LoVo (cell line): Measurements from ENCODE around the gene HVCN1.
A peak's percentile ranks its signal among the peaks of the same experiment; 100 is the strongest.

ENCODE experiments used
- DNase-seq: peaks from one replicate; pipeline ENCODE4 v3.0.0-alpha.2; 2016; ENCODE audit warnings: low spot score

HVCN1 gene

DNA sequence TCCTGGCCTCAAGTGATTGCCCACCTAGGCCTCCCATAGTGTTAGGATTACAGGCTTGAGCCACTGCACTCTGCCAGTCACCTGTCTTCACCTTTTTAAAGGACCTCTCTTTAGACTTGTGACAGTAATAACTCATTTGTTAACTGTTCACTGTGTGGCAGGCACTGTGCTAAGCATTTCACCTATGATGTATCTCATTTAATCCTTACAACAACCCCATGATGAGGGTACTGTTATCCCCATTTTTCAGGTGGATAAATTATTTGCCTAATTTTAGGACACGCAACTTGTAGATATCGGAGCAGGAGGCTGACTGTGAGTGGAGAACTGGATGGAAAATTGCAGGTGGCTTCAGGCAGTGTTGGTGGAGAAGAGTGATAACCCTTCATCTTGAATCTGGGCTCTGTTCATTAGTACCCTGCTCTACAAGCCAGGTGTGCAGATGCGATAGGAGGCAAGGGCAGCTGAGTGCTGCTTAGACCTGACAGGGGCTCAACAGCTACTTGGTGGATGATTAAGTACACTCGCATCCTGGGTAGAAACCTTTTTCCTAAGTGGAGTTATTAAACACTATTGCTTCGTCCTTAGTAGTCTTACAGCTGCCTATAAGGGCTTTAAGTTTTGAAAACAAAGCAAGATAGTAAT is 72.3 kb downstream of the HVCN1 start:
- no peak for DNase-seq

DNA sequence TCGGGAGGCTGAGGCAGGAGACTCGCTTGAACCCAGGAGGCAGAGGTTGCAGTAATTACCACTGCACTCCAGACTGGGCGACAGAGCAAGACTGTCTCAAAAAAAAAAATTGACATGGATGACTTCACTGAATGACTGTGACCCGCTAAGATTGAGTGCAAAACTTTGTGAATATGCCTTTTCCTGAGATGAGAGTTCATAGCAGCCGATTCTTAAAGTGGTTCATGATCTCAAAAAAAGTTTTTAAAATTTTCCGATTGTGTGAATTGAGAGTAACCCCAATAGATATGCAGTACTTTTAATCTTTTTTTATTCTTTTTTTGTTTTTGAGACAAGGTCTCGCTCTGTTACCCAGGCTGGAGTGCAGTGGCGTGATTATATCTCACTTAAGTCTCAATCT is 73.7 kb downstream of the HVCN1 start:
- DNase-seq, result no peak

DNA sequence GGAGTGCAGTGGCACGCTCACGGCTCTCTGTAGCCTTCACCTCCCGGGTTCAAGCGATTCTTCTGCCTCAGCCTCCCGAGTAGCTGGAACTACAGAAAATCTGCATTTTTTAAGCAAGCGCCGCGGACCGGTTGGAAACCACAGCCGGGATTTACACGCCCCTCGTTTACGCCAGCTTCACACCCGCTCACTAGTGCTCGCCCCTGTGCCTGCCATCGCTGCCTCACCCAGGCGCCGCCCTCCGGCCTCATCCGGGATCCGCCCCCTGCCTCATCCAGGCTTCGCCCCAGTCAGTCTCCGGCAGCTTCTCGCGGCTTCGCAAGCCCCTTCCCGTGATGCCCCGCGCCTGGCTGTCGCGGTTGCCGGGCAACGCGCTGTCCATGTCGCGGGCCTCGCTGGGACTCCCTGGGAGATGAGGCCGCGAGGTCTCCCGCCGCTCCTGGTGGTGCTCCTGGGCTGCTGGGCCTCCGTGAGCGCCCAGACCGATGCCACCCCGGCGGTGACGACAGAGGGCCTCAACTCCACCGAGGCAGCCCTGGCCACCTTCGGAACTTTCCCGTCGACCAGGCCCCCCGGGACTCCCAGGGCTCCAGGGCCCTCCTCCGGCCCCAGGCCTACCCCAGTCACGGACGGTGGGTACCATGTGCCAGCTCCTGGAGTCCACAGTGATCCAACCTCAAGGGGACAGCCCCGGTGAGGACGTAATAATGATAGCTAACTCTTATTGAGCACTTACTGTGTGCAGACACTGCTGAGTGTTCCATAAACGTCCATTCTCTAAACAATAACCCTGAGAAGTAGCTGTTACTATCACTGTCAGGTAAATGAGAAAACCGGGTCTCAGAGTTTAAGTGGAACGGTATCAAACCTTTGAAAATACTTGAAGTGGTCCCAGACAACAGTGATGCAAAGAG is 74.9 kb downstream of the HVCN1 start, which contains the start of gene TCTN1:
TCTN1 (plus strand) TSS at position 359 of the 914 bp plus-strand sequence; CDS start at position 413, 54 bp downstream.
- peak; percentile 100 for DNase-seq

DNA sequence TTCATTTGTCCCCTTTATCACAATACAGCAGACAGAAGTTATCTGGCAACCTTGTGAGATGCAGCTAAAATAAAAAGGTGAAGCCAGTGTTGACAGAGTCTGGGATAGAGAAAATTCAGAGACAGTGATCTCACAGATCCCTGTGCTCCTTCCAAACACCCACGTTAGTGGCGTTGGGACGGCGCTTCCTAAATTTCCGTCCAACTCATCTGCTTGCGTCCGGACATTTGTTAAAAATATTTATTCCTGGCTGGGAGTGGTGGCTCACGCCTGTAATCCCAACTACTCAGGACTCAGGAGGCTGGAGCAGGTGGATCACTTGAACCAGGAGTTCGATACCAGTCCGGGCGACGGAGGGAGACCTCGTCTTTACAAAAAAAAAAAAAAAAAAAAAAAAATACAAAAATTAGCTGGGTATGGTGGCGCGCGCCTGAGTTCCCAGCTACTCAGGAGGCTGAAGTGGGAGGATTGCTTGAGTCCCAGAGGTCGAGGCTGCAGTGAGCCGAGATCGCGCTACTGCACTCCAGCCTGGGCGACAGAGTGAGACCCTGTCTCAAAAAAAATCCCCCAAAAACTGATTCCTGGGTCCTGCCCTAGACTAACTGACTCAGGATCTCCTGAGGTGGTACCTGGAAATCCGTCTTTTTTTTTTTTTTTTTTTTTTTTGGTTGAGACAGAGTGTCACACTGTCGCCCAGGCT is 75.7 kb downstream of the HVCN1 start:
- no peak for DNase-seq

DNA sequence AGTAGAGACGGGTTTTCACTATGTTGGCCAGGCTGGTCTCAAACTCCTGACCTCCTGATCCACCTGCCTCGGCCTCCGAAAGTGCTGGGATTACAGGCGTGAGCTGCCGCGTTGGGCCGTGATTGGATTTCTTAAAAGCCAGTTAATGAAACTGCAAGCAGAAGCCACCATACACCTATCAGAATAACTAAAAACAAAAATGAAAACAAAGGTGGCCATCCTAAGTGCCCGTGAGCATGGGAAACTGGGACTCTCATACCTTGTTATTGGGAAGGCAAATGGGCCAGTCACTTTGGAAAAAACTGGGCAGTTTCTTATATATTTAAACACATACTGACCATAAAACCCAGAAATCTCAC is 82.7 kb downstream of the HVCN1 start:
- no peak for DNase-seq

DNA sequence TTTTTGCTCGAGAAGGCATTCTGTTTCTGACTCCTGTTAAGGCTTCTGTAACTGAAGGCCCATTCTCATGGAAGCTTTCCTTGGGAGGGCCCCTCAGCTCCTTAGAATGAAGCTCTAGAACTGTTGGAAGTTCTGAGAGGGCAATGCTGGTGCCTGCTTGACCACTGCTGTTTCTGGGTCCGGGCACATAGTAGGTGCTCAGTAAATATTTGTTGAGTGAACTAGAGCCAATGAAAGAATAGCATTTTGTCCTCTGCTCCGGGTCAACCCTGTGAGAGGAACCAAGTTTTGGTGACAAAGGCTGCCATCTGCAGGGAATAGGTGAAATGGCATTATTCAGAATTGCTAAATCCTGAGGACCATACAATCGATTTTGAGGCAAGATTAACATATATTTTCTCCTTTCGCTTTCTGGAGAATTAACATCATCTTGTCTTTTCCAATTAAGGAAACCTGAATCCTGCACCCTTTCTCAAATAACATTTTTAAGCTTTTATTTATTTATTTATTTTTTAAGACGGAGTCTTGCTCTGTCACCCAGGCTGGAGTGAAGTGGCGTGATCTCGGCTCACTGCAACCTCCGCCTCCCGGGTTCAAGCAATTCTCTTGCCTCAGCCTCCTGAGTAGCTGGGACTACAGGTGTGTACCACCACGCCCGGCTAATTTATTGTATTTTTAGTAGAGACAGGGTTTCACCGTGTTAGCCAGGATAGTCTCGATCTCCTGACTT is 86.7 kb downstream of the HVCN1 start:
- DNase-seq, result peak; percentile 76

DNA sequence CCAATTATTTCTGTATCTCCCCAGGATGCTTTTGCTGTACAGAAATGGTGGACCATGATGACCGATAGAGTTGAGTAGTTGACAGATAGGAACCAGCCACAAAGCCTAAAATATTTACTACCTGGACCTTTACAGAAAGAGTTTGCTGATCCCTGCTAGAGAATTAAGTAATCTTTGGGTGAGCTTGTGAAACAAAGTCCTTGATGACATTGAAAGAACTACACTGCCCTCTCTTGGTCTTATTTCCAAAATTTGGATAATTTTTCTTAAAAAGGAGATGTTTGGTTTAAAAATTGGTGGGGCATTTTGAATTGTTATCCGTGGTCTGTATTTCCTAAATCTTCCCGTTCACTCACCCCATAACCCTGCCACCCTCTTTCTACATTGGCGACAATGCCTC is 88.7 kb downstream of the HVCN1 start:
- no peak for DNase-seq

DNA sequence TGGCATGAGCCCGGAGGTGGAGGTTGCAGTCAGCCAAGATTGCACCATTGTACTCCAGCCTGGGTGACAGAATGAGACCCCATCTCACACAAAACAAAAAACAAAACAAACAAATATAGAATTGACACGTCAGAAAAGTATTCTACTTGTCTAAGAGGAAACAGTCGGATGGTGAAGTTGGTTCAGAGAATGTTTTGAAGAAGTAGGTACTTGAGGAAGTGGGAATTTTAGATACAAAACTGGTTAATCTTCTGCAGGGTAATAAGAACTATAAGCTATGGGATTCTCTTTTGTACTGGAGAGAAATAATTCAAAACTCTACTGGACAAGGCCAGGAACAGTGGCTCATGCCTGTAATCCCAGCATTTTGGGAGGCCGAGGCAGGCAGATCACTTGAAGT is 89.6 kb downstream of the HVCN1 start:
- no peak for DNase-seq
